Loucy (cell line): ENCODE results near the gene FAAH.

ENCODE experiments used
- CTCF ChIP-seq: fragments of 200-600 bp; sonication (generic); conservative IDR thresholded peaks from 2 replicates; pipeline ENCODE4 v1.5.1; 2014; ENCODE audit warnings: mild to moderate bottlenecking, antibody characterized with exemption, low read length
- EZH2phosphoT487 ChIP-seq: fragments of 200-600 bp; IDR thresholded peaks from 2 replicates; pipeline ENCODE4 v1.6.1; 2018; ENCODE audit warnings: antibody characterized with exemption, mild to moderate bottlenecking, moderate library complexity, borderline replicate concordance

GRCh38 chr1:46451948-46452930, 58.1 kb downstream of the FAAH start:
- TF ChIP-seq CTCF (no peak), EZH2phosphoT487 (no peak)
